Posterior vena cava (tissue), 2 donors: Measurements from ENCODE around the gene WNT7A. TPM values are rescaled to one million over a fixed set of nuclear protein-coding genes. Genes with fewer than 3 reads are reported as not detected.
"Not testable (repeated sequence)": the region's sequence is repeated elsewhere in the genome, so short reads cannot be mapped to it uniquely, and the experiment has no call there.

ENCODE experiments used
- DNase-seq: peaks from one replicate; pipeline ENCODE4 v3.0.0-alpha.2; 2020; ENCODE audit warnings: low spot score
- intact Hi-C, 2 donors: fragments of 100-400 bp; cut with DNase I; formaldehyde crosslinking; loops; one replicate each; pipeline versions ENCODE4 v1.14.1 to v1.14.2; 2022 to 2023
- long read RNA-seq, 2 donors: library from polyadenylated mRNA; unstranded; transcript quantifications; one replicate each; pipeline ENCODE4 v2.0.0, GENCODE V29; 2020 to 2021
- total RNA-seq, 2 donors: library from RNA; stranded (reverse); fragmentation: NEBNext Ultra II Directional; extraction: Animal tissue kit (Norgen Biotek cat#: 25700); gene quantifications; one replicate each; pipeline ENCODE4 v1.2.1, GENCODE V29; 2021
- donor health status: DM: yes; HTN: yes; CAD: no.
- donor health status: DM: yes; HTN: yes; CAD: no.

The WNT7A gene
- total RNA-seq: not detected
- long read RNA-seq, donor 1: 0 reads
- long read RNA-seq, donor 2: 0 reads

DNA sequence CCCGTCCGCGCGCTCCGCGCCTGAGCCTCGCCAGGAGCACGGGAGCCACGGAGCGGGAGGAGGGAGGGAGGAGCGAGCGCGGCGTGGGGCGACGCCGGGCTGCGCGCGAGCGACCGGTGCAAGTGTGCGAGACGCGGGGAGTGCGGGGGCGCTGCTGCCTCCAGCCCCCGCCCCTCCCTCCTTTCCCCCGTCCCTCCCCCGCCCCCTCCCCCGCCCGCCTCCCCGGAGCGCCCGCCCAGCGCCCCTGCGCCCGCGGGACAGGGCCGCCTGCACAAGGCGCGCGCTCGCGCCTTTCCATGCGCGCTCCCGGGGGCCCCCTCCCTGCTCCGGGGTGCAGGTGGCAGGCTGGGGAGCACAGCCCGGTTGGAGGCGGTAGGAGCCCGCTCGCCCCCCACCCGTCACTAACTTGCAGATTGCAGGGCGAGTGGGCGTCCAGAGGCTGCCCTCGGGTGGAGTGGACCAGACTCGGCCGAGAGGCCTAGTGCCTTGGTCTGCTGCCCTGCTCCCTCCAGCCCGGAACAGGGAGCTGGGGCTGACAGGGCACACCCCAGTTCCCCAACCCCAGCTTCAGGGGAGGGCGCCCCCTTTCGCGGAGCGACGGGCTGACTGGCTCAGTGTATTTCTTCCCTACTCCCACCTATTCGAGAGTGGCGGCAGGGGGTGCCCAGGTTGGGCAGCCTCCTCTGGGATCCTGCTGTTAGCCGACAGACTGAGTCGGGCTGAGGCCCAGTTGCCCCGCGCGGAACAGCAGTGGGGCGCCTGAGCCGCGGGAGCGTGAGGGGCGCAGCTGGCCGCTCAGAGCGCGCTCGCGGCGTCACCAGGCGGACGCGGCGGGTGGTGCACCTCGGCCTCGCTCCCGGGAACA lies at the start of gene WNT7A:
WNT7A (minus strand) TSS at position 126 of the 865 bp plus-strand sequence. CDS start 255 bp downstream, outside the sequence.
- intact Hi-C loops: loop anchor here in 1 of 2 donors (5.0 kb wide), 1 partner anchor 1153 kb away; no protein-coding TSS in a partner anchor
- peak; percentile 79 for DNase-seq

DNA sequence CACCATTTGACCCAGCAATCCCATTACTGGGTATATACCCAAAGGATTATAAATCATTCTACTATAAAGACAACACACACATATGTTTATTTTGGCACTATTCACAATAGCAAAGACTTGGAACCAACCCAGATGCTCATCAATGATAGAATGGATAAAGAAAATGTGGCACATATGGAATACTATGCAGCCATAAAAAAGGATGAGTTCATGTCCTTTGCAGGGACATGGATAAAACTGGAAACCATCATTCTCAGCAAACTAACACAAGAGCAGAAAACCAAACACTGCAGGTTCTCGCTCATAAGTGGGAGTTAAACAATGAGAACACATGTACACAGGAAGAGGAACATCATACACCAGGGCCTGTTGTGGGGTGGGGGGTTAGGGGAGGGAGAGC lies 48.9 kb upstream of the WNT7A start:
- intact Hi-C loops, DNase-seq: not testable (repeated sequence)

DNA sequence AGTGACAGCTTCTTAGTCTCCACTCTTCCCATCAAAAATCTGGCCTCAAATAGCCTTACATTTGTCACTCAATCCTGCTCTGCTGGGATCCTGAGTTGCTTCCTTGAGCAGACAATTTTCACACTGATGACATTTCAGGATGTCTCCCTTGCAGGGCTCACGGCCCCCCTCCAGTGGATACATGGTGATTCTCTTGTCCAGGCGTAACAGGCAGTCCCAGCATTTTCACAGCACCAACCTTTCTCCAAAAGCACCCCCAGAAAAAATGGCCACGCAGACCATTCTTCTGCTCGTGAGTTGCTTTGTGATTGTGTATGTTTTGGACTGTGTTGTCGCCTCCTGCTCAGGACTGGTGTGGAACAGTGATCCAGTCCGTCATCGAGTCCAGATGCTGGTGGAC lies 47.4 kb upstream of the WNT7A start:
- DNase-seq: no peak
- intact Hi-C loops: no loop called here

DNA sequence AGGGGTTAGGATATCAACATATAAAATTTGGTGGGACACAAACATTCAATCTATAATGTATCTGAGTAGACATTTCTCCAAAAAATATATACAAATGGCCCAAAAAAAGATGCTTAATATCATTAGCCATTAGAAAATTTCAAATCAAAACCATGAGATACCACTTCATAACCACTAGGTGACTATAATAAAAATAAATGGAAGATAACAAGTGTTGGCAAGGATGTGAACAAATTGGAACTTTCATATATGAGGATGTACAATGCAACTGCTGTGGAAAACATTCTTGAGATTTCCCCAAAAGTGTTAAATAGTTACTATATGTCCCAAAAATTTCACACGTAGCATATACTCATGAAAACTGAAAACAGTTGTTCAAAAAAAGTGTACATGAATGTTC lies 36.5 kb upstream of the WNT7A start:
- no peak for DNase-seq
- intact Hi-C loops: no loop called here

DNA sequence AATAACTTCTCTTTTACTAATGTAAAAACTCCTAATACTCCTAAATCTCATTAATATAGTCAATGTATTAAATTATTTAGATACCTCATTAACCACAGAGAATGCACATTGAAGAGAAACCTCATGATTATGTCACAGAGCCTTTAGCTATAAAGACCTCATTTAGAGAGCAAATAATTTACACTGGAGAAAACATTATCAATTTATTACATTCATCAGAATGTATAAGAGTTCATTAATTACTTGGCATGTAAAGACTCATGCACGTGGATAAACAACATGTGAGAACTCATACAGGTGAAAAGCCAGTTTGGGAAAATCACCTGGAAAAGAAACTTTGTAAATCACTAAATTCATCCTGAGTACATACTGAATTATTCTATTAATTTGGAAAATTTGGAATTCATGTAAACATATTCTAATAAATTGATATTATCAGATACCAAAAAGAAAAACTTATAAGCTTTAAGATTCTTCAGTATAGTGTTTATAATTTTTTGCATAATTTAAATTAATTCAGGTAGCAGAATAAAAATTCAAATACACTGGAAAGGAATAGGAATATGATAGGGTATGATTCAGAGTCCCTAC lies 22.9 kb upstream of the WNT7A start:
- DNase-seq: no peak
- intact Hi-C loops: no loop called here

DNA sequence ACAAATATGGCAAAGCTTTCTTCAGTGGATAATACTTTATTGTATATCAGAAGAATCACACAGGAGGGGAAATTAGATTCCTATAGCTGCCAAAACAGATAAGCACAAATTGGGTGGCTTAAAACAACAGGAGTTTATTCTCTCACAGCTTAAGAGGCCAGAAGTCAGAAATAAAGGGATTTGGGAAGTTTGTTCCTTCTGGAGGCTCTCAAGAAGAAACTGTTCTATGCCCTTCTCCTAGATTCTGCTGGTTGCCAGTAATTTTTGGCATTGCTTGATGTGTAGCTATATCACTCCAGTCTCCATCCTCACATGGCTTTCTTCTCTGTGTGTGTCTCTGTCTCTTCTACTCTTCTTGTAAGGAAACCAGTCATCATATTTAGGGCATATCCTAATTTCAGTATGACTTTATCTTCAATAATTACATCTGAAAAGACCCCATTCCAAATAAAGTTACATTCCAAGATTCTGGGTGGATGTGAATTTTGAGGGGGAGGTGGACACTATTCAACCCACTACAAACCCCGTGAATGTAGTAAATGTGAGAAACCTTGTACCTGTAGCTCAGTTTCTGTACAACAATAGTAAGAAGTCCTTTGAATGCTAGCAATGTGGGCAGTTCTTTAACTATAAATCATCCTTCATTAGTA lies 22.2 kb upstream of the WNT7A start:
- no peak for DNase-seq
- intact Hi-C loops: no loop called here

DNA sequence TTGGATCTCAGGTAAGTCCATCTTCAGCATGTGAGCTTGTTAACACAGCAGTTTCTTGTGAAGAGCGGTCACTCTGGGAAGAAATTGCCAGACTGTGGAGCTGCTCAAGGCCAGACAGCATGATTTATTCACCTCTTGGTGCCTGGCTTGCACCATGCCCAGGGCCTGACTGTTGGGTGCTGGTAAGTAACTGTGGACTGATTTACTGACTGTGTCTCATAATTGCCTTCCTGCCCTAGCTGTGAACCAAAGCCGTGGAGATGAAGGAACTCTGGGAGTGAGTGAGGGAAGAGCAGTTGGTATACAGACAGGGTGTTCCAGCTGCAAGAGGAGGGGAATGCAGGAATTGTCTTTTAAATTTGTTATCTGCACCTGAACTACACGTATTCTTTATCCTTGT lies 18.5 kb upstream of the WNT7A start:
- no peak for DNase-seq
- intact Hi-C loops: loop anchor here (2.0 to 10.0 kb wide), 2 partner anchors 226 to 570 kb away; partner anchors contain the start of genes CHCHD4 (in 1 of the 2) and TMEM43 (in 1 of the 2)

DNA sequence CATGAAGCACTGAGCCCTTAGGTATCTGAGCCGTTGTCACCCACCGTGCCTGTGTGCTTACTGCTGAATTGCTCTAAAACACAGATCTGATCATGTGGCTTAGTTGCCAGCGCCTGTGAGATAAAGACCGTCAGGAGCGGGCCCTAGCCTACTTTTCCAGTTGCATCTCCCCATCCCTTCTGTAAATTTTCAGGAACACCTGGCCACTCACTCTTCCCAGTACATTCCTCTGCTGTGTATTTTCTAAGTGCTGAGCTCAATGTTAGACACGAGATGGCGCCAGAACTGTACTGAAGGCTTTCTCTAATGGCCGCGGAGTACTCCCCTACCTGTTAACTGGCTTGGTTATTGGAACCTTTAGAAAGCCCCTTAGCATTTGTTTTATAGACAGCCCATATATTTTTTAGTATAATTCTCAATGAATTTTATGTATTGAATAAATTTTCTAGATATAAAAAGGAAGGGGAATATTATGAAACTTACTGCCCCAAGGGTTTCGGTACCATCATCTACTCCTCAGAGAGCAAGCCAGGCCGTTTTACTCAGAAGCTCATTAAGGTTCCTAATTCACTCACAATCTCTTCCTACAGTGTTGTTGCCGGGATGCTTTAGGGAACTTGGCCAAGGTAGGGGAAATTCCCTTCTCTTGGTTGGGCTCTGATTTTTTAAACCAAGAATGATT lies 16.7 kb upstream of the WNT7A start:
- intact Hi-C loops: loop anchor here in 1 of 2 donors (10.0 kb wide), 1 partner anchor 228 kb away; the partner anchor contains the start of genes CHCHD4 and TMEM43
- no peak for DNase-seq

DNA sequence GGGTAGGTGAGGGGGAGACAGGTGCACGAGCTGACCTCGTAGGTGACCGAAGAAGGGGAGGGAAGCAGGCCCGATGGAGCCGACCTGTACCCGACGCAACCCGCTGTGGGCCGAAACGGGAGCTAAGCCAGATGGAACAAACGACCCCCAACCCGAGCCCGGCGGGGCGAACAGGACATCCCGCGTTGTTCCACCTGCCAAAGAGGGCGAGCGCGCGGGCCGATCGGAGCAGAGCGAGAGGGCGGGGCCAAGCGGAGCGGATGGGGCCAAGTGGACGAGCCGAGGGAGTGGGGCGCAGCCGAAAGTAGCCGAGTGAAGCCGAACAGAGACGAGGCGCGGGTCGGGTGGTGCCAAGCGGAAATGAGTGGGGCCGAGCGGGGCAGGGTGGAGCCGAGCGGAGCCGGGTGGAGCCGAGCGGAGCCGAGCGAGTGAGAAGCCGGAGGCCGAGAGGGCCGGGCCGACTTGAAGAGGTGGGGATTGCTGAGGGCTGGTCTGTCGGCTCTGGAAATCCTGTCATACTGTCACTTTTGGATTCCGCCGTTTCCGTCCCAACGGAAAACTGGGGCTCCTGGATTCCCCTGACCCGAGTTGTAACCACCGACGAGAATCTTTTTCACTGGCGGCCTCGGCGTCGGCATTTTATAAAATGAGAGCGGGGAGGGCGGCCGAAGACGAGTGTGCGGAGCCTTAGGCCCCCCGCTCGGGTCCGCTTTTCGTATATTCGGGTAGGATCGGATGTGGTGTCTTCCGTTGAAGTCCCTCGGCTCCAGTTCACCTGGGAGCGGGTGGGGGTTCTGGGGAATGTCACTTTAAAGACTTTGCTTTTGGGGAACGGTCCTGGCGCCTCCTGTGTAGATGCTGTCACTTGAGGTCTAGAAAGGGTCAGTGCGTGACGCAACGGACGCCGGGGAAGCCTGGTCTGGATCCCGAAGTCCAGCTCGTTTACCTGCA lies 15.6 kb upstream of the WNT7A start:
- DNase-seq: peak; percentile 98
- intact Hi-C loops: loop anchor here in 1 of 2 donors (10.0 kb wide), 1 partner anchor 229 kb away; the partner anchor contains the start of genes CHCHD4 and TMEM43

DNA sequence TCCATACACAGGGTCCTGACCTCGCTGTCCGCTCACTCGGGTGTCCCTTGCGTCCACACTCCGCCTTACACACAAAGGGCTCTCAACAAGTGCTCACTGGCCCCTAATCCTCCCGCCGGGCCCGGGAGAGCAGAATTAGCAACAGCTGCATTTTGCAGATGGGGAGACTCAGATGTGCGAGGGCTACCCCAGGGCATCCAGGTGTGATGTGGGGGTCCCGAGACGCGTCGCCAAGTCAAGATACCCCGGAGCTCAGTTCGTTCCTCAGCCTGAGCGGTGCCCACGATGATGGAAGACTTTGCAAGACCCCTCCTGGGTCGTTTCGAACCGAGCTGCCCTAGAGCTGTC lies 14.9 kb upstream of the WNT7A start:
- intact Hi-C loops: loop anchor here in 1 of 2 donors (10.0 kb wide), 1 partner anchor 230 kb away; the partner anchor contains the start of genes CHCHD4 and TMEM43

DNA sequence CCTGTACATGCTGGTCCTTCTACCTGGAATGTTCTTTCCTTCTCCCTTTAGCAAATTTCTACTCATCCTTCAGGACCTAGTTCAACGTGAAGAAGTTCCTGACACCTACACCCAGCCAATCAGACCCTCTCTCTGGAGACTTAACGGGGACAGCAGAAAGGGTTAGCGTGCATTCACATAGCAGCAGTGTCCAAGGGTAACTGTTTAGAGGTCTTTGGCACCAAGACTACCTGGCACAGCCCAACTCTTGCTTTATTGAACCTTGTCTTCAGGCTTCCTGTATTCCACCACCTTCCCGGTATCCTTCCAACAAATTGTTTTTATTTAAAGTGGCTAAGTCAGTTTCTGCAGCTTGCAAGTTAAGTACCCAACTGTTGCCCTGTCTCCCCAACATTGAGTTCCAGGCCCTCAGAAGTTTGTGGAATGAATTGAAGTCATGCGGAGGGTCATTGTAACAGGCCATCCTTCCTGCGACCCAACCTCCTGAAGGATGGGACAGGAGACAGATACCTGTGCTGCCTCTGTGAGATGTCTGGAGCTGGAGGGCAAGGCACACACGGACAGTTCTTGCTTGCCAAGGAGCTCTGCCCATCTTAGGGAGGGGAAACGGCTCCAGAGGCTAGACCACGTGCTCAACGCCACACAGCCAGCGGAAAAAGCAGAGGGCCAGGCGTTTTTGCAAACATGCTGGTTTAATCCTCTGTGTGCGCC lies 14.4 kb upstream of the WNT7A start:
- intact Hi-C loops: loop anchor here in 1 of 2 donors (10.0 kb wide), 1 partner anchor 231 kb away; the partner anchor contains the start of genes CHCHD4 and TMEM43
- no peak for DNase-seq

More for the DNA sequence above, 14.9 kb upstream of the WNT7A start:
- DNase-seq: no peak

DNA sequence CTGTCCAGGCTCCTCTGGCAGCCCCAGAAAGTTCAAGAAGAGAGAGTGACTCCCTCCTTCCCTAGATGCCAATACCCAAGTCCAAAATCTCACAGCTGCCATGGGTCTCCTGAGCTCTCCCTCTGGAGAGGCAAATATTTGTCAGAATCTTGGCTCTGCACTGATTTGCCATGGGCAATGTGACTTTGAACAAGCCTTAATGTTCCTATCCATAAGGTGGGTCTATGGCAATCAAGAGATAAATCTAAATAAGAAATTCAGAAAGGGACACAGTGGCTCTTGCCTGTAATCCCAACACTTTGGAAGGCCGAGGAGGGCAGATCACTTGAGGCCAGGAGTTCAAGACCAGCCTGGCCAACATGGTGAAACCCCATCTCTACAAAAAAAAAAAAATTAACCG lies 12.4 kb upstream of the WNT7A start:
- intact Hi-C loops: loop anchor here in 1 of 2 donors (10.0 kb wide), 1 partner anchor 232 kb away; the partner anchor contains the start of genes CHCHD4 and TMEM43
- no peak for DNase-seq

DNA sequence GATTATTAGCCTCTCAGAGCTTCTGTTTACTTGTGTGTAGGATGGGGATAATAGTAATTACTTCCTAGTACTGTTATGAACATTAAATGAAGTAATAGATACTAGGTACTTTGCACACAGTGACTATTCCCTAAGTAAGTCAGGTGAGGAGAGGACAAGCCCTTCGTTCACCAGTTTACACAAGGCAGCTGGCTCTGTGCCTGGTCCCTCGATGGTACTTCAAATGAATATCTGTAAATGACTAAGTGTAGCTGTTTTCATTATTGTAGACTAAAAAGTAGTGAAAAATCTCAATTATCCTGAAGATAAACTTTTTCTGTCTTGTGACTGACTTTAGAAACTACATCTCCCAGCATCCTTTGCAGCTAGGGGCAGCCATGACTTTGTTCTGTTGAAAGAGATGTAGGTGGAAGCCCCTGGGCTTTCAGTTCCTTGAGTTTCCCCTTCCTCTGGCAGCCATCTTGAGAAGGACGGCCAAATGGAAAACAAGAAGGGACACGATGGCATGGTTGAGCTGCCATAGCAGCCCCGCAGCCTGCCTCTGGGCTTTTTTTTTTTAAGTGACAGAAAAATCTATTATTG lies 11.7 kb upstream of the WNT7A start:
- DNase-seq: no peak

DNA sequence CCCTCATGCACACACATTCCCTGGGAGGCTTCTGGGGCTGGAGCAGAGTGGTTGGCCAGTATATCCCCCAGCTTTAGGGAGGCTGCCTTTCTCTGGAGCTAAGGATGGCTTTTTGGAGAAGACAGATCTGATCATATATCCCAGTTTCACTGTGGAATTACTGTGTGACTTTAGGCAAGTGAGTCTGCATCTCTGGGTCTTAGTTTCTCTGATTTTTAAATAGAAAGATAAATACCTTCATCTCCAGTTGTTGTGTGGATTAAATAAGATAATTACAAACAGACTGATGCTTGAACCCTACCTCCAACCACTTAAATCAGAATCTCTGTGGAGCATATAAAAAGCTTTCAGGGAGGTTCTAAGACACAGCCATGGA lies 11.1 kb upstream of the WNT7A start:
- DNase-seq: no peak
- intact Hi-C loops: loop anchor here in 1 of 2 donors (10.0 kb wide), 1 partner anchor 234 kb away; the partner anchor contains the start of genes CHCHD4 and TMEM43

More for the DNA sequence above, 11.7 kb upstream of the WNT7A start:
- intact Hi-C loops: loop anchor here in 1 of 2 donors (10.0 kb wide), 1 partner anchor 233 kb away; the partner anchor contains the start of genes CHCHD4 and TMEM43

DNA sequence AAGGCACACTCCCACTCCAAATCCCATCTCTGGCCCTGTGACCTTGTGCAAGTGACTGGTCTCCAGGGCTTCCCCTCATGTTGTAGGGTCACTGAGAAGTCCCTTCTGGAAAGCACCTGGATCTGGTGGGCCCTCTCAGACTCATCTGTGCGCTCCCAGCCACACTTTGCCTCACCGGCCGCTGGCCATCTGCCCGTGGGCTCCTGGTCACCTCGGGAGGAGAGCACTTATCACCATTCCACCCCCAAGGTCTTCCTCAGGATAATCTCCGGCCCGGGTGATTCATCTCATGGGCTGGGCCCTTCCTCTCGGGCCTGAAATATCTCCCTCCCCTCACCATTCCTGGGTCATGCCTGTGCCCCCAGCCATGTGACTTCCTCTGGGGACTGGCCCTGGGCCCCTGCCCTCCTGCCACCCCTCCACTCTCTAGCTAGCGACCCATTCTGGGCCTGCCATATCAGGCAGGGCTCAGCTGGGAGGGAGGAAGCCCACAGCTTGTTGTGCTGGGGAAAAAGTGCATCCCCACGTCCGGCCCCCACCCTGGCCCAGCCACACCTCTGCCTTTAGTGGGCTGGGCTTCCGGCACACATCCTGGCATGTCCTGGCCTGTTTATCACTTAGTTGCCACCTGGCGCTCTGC lies 10.6 kb upstream of the WNT7A start:
- intact Hi-C loops: loop anchor here in 1 of 2 donors (10.0 kb wide), 1 partner anchor 234 kb away; the partner anchor contains the start of genes CHCHD4 and TMEM43
- DNase-seq: no peak

DNA sequence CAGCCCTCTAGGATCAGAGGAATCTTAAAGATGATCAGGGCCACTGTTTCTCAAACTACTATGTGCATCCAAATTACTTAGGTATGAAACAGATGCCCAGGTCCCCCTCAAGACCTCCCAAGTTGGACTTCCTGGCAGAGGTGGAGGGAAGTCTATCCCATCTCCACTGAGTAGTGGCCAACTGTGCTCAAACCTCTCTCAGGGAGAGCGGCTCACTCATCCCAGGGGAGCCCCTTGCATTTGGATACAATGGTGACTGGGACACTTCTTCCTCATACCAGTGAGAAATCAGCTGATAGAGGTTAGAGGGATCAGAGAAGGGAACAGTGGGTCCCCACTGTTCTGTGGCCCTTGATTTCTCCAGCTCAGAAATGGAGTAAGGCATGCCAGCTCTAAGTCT lies 8.7 kb upstream of the WNT7A start:
- DNase-seq: no peak
- intact Hi-C loops: no loop called here
